OCI-LY1 (cell line): ENCODE results near the gene FAM98B.

Source experiments
- CTCF ChIP-seq: fragments of 200-600 bp; sonication (generic), shearing (Covaris generic); IDR thresholded peaks from 2 replicates; pipeline ENCODE4 v1.5.1; 2017; ENCODE audit warnings: mild to moderate bottlenecking, antibody characterized with exemption, low read length, moderate library complexity, mixed read lengths
- EZH2 ChIP-seq: fragments of 200-600 bp; sonication (generic), shearing (Covaris generic); IDR thresholded peaks from 2 replicates; pipeline ENCODE4 v1.8.0; 2017; ENCODE audit warnings: borderline replicate concordance, mixed run types, mild to moderate bottlenecking, antibody characterized with exemption, low read length, moderate library complexity, mixed read lengths

- TF ChIP-seq CTCF: no peak
- no peak for TF ChIP-seq EZH2
Observed at GRCh38 chr15:38532728-38533127, 78.8 kb downstream of the FAM98B start.
